AG04450 (cell line): ENCODE results near the gene ZC3H12A. TPM values are rescaled to one million over a fixed set of nuclear protein-coding genes. Genes with fewer than 3 reads are reported as not detected.

Experiments
- CTCF ChIA-PET: fragments of 300-600, 350-600 bp; formaldehyde crosslinking; extraction: SDS; loops from one replicate; lab custom pipeline; 2022; ENCODE audit warnings: antibody characterized with exemption, inconsistent platforms; lab: Charles Lee
- POLR2A ChIA-PET: fragments of 350-600 bp; formaldehyde crosslinking; extraction: SDS; loops from one replicate; lab custom pipeline; 2021; ENCODE audit warnings: antibody characterized with exemption, inconsistent platforms; lab: Yijun Ruan, JAX
- DNase-seq: peaks from one replicate; pipeline ENCODE4 v3.0.0-alpha.2; 2011; ENCODE audit warnings: low read depth, low spot score
- H3K27ac ChIP-seq: one replicate; pipeline ENCODE4 v1.5.1; 2012; ENCODE audit warnings: low read depth, low read length, control low read depth
- H3K27me3 ChIP-seq: one replicate; pipeline ENCODE4 v1.6.0; 2012; ENCODE audit warnings: low read length; ENCODE audit not compliant: control insufficient read depth, insufficient read depth
- H3K4me3 ChIP-seq: 2 replicates; pipeline ENCODE4 v1.5.1; 2011; ENCODE audit warnings: mild to moderate bottlenecking, low read depth, low read length, control low read depth
- H3K9me3 ChIP-seq: 2 replicates; pipeline ENCODE4 v1.5.1; 2012; ENCODE audit warnings: low read length; ENCODE audit not compliant: control insufficient read depth, insufficient read depth
- polyA plus RNA-seq: library from polyadenylated mRNA; depleted of rRNA; stranded (reverse); fragments of >200 nt; gene quantifications from 2 replicates; pipeline ENCODE4 v1.2.3, GENCODE V29; 2011
- TF ChIP-seq, protein P1 (sequence below): IDR thresholded peaks from 2 replicates; pipeline ENCODE4 v1.5.1; 2011; ENCODE audit warnings: low read depth, low read length, control low read depth, inconsistent platforms

ZC3H12A gene
- polyA plus RNA-seq, 1 experiment: 4.3 TPM

DNA sequence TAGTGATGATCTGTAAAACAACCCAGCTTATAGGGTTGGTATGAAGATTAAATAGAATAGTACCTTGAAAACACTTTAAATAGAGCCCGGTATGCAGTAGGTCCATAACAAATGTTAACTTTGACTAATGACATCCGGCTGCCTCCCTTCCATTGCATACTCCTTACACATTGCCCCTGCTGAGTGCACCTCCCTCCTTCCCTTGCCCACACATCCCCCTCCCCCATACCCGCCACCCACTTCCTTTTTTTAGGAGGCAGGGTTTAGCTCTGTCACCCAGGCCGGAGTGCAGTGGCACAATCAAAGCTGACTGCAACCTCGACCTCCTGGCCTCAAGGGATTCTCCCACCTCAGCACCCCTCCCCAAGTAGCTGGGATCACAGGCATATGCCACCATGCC, 24.4 kb upstream of the ZC3H12A start:
- no peak overlapping the region for H3K4me3 ChIP-seq
- H3K27me3 ChIP-seq: peaks cover 7% of the 10 kb centered on the region
- ChIA-PET POLR2A (interaction anchor here (1.4 kb wide), 1 partner anchor 35 kb away, joined by 3 read pairs; no protein-coding TSS in a partner anchor), CTCF (interaction anchor here (0.8 to 5.1 kb wide), 4 partner anchors 15 to 232 kb away, joined by 3 to 46 read pairs (median 17); no protein-coding TSS in a partner anchor)
- H3K9me3 ChIP-seq: no peaks in the 10 kb centered on the region
- no peak overlapping the region for H3K27ac ChIP-seq
- TF ChIP-seq, protein P1, sequence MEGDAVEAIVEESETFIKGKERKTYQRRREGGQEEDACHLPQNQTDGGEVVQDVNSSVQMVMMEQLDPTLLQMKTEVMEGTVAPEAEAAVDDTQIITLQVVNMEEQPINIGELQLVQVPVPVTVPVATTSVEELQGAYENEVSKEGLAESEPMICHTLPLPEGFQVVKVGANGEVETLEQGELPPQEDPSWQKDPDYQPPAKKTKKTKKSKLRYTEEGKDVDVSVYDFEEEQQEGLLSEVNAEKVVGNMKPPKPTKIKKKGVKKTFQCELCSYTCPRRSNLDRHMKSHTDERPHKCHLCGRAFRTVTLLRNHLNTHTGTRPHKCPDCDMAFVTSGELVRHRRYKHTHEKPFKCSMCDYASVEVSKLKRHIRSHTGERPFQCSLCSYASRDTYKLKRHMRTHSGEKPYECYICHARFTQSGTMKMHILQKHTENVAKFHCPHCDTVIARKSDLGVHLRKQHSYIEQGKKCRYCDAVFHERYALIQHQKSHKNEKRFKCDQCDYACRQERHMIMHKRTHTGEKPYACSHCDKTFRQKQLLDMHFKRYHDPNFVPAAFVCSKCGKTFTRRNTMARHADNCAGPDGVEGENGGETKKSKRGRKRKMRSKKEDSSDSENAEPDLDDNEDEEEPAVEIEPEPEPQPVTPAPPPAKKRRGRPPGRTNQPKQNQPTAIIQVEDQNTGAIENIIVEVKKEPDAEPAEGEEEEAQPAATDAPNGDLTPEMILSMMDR: no peak
- DNase-seq: no peak

- no peak for DNase-seq
- CTCF ChIA-PET: interaction anchor here (1.1 to 5.6 kb wide), 2 partner anchors 35 to 230 kb away, joined by 8 to 180 read pairs; no protein-coding TSS in a partner anchor
- peaks cover 2% of the 10 kb centered on the region for H3K27me3 ChIP-seq
- TF ChIP-seq, protein P1: no peak
- H3K4me3 ChIP-seq: no peak overlapping the region
- no peak overlapping the region for H3K27ac ChIP-seq
- POLR2A ChIA-PET: no interaction called here
- no peaks in the 10 kb centered on the region for H3K9me3 ChIP-seq
Observed at GRCh38 chr1:37452416-37452815, 22.0 kb upstream of the ZC3H12A start.

- Histone ChIP-seq H3K4me3 (no peak overlapping the region), H3K9me3 (no peaks in the 10 kb centered on the region), H3K27ac (no peak overlapping the region), H3K27me3 (no peaks in the 10 kb centered on the region)
- POLR2A ChIA-PET: interaction anchor here (1.8 kb wide), 1 partner anchor 33 kb away, joined by 4 read pairs; no protein-coding TSS in a partner anchor
- no peak for DNase-seq
- CTCF ChIA-PET: interaction anchor here (0.6 to 5.6 kb wide), 13 partner anchors 9 to 322 kb away, joined by 3 to 180 read pairs (median 6); partner anchors contain the start of genes MEAF6 and ZC3H12A
- TF ChIP-seq, protein P1: no peak
Observed at GRCh38 chr1:37453647-37454046, 20.7 kb upstream of the ZC3H12A start.

DNA sequence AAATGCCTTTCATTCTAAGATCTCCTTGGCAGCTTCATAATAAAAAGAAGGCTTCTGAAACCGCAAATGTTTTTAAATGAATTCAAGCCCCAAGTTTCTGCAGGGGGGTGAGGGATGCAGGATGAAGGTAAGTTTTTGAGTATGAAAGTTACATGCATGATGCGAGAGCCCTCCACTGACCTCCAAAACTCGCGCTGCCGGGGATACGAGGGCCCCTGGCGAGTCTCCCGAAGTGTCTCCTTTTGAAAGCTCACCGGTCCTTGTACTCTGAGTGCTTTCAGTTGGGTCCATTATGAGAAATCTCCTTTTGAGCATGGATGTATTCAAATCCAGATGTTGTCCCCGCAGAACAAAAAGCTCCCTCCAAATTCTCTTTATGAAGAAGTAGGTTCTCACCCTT, 18.9 kb upstream of the ZC3H12A start:
- CTCF ChIA-PET: interaction anchor here (0.5 to 5.6 kb wide), 14 partner anchors 9 to 229 kb away, joined by 3 to 180 read pairs (median 8); partner anchors contain the start of genes MEAF6 and ZC3H12A
- no peak for DNase-seq
- Histone ChIP-seq H3K4me3 (no peak overlapping the region), H3K27ac (no peak overlapping the region), H3K27me3 (no peaks in the 10 kb centered on the region), H3K9me3 (no peaks in the 10 kb centered on the region)
- TF ChIP-seq, protein P1: no peak
- POLR2A ChIA-PET: interaction anchor here (1.0 to 1.8 kb wide), 2 partner anchors 18 to 32 kb away, joined by 3 to 4 read pairs; no protein-coding TSS in a partner anchor

DNA sequence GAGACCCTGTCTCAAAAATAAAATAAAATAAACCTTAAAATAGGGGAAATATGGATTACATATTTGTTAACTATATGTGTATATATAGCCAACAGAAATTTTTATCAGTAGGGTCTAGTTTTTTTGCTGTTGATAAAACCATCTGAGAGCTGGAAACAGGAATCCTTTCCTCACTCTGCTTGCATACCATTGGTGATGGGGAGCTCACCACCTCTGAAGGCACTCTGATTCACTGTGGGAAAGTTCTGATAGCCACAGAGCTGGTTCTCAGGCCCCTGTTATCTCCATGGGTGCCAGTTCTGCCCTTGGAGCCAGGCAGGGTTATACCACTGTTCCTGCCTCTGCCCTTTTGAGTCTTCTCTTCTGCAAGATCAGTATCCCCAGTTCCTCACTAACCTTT, 17.8 kb upstream of the ZC3H12A start:
- TF ChIP-seq, protein P1: no peak
- Histone ChIP-seq H3K27ac (no peak overlapping the region), H3K9me3 (no peaks in the 10 kb centered on the region), H3K27me3 (no peaks in the 10 kb centered on the region), H3K4me3 (no peak overlapping the region)
- CTCF ChIA-PET: interaction anchor here (0.6 to 5.6 kb wide), 4 partner anchors 8 to 226 kb away, joined by 3 to 180 read pairs (median 20); no protein-coding TSS in a partner anchor
- POLR2A ChIA-PET: interaction anchor here (1.0 kb wide), 1 partner anchor 17 kb away, joined by 3 read pairs; no protein-coding TSS in a partner anchor
- DNase-seq: no peak
